Mesendoderm (in vitro differentiated cells): ENCODE measurements around the gene ITPR2.

ENCODE experiments used
- DNase-seq: peaks from one replicate; pipeline ENCODE4 v3.0.0; 2013
- H2AK5ac ChIP-seq: 2 replicates; pipeline ENCODE4 v1.6.1; 2013; ENCODE audit warnings: low read length, inconsistent platforms
- H2BK120ac ChIP-seq: 2 replicates; pipeline ENCODE4 v1.6.1; 2013; ENCODE audit warnings: low read depth, mild to moderate bottlenecking, low read length, moderate library complexity, mixed read lengths
- H2BK15ac ChIP-seq: replicated peaks from 2 replicates; pipeline ENCODE4 v1.6.1; 2013; ENCODE audit warnings: low read depth, mild to moderate bottlenecking, moderate library complexity
- H2BK5ac ChIP-seq: 2 replicates; pipeline ENCODE4 v1.6.1; 2013; ENCODE audit warnings: low read length, inconsistent platforms
- H3K18ac ChIP-seq: 2 replicates; pipeline ENCODE4 v1.6.1; 2013; ENCODE audit warnings: mild to moderate bottlenecking, low read length, mixed read lengths
- H3K23ac ChIP-seq: one replicate; pipeline ENCODE4 v1.6.1; 2013; ENCODE audit warnings: low read length
- H3K27ac ChIP-seq: 2 replicates; pipeline ENCODE4 v1.5.1; 2013; ENCODE audit warnings: low read depth, mild to moderate bottlenecking, inconsistent platforms, low read length, moderate library complexity
- H3K27me3 ChIP-seq: 2 replicates; pipeline ENCODE4 v1.6.1; 2013; ENCODE audit warnings: low read length, control low read depth, mild to moderate bottlenecking, inconsistent platforms; ENCODE audit not compliant: insufficient read depth, poor library complexity
- H3K36me3 ChIP-seq: 2 replicates; pipeline ENCODE4 v1.6.1; 2013; ENCODE audit warnings: low read length, inconsistent platforms; ENCODE audit not compliant: control insufficient read depth, insufficient read depth
- H3K4ac ChIP-seq: one replicate; pipeline ENCODE4 v1.6.1; 2013; ENCODE audit warnings: low read depth, mild to moderate bottlenecking, low read length, moderate library complexity
- H3K4me1 ChIP-seq: 2 replicates; pipeline ENCODE4 v1.6.1; 2013; ENCODE audit warnings: low read depth, low read length, inconsistent platforms; ENCODE audit not compliant: control insufficient read depth
- H3K4me2 ChIP-seq: 2 replicates; pipeline ENCODE4 v1.6.1; 2013; ENCODE audit warnings: low read length
- H3K4me3 ChIP-seq: 2 replicates; pipeline ENCODE4 v1.5.1; 2013; ENCODE audit warnings: mild to moderate bottlenecking, low read length
- H3K56ac ChIP-seq: one replicate; pipeline ENCODE4 v1.6.1; 2013; ENCODE audit warnings: low read length
- H3K79me1 ChIP-seq: 2 replicates; pipeline ENCODE4 v1.6.1; 2013; ENCODE audit warnings: low read length, inconsistent platforms
- H3K79me2 ChIP-seq: 2 replicates; pipeline ENCODE4 v1.6.1; 2013; ENCODE audit warnings: mild to moderate bottlenecking, low read length; ENCODE audit not compliant: control insufficient read depth, insufficient read depth
- H3K9ac ChIP-seq: 2 replicates; pipeline ENCODE4 v1.6.1; 2013; ENCODE audit warnings: low read length, inconsistent platforms
- H4K5ac ChIP-seq: one replicate; pipeline ENCODE4 v1.6.1; 2013; ENCODE audit warnings: low read length
- H4K8ac ChIP-seq: one replicate; pipeline ENCODE4 v1.6.1; 2013; ENCODE audit warnings: low read depth, mild to moderate bottlenecking, control low read depth, low read length, moderate library complexity
- WGBS: extraction: QIAGEN DNeasy Blood & Tissue Kit; methylation state at CpG from one replicate; pipeline ENCODE4 v1.1.7; 2013; ENCODE audit warnings: low lambda C conversion rate, missing lambda C conversion rate; ENCODE audit not compliant: insufficient coverage; ENCODE audit errors: extremely low coverage; 5-methylcytosine and 5-hydroxymethylcytosine counted together

ITPR2 gene

DNA sequence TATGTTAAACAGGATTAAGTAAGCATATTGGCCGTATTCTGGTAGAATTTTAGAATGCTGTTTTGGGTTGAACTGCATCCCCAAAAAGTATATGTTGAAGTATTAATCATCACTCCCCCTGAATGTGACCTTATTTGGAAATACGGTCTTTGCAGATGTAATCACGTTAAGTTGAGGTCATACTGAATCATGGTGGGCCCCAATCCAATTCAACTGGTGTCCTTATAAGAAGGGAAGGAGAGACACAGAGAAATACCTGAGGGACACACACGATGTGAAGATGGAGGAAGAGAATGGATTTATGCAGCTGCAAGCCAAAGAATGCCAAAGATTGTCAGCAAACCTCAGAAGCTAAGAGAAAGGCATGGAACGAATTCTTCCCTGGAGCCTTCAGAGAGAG is 268.6 kb downstream of the ITPR2 start:
- no peaks in the 10 kb centered on the region for H3K27me3 ChIP-seq
- no peak overlapping the region for H3K18ac ChIP-seq
- H3K4ac ChIP-seq: no peak overlapping the region
- no peak overlapping the region for H4K8ac ChIP-seq
- H3K9ac ChIP-seq: no peak overlapping the region
- DNase-seq: no peak
- H3K79me2 ChIP-seq: no peaks in the 10 kb centered on the region
- no peak overlapping the region for H3K23ac ChIP-seq
- H2BK5ac ChIP-seq: no peak overlapping the region
- H3K4me1 ChIP-seq: no peaks in the 10 kb centered on the region
- no peak overlapping the region for H3K27ac ChIP-seq
- no peak overlapping the region for H2BK120ac ChIP-seq
- H3K36me3 ChIP-seq: no peaks in the 10 kb centered on the region
- H3K4me3 ChIP-seq: no peak overlapping the region
- H3K4me2 ChIP-seq: no peak overlapping the region
- H4K5ac ChIP-seq: no peak overlapping the region
- no peak overlapping the region for H3K56ac ChIP-seq
- WGBS: no CpG with 5 or more reads among the region's 5 CpGs
- no peaks in the 10 kb centered on the region for H3K79me1 ChIP-seq
- no peak overlapping the region for H2AK5ac ChIP-seq
- H2BK15ac ChIP-seq: no peak overlapping the region

DNA sequence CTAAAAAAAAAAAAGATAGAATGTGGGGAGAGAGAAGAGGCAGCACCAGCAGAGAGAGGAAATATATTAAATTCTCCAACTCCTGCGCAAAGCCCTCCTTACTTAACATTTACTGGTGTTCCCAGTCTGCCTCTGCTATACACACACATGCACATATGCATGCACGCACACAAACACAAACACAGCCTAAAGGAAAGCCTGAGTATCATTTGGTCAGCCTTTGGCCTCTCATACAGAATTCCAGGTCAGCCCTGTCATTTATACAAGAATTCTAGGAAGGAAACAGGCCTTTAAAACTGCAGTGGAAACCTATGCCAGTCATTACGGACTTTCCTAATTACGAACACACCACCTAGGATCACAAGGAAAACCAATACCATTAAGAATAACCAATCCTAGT is 269.4 kb downstream of the ITPR2 start:
- H3K18ac ChIP-seq: no peak overlapping the region
- H3K4me1 ChIP-seq: no peaks in the 10 kb centered on the region
- H3K4me3 ChIP-seq: no peak overlapping the region
- no peak overlapping the region for H2BK5ac ChIP-seq
- no peak for DNase-seq
- no peak overlapping the region for H2AK5ac ChIP-seq
- H2BK120ac ChIP-seq: no peak overlapping the region
- H3K27me3 ChIP-seq: no peaks in the 10 kb centered on the region
- no peak overlapping the region for H4K8ac ChIP-seq
- no peak overlapping the region for H3K23ac ChIP-seq
- H3K36me3 ChIP-seq: no peaks in the 10 kb centered on the region
- H3K4ac ChIP-seq: no peak overlapping the region
- no peak overlapping the region for H3K56ac ChIP-seq
- H3K4me2 ChIP-seq: no peak overlapping the region
- no CpG with 5 or more reads among the region's 4 CpGs for WGBS
- no peak overlapping the region for H3K27ac ChIP-seq
- no peak overlapping the region for H4K5ac ChIP-seq
- H3K79me1 ChIP-seq: no peaks in the 10 kb centered on the region
- no peaks in the 10 kb centered on the region for H3K79me2 ChIP-seq
- H3K9ac ChIP-seq: no peak overlapping the region
- no peak overlapping the region for H2BK15ac ChIP-seq

DNA sequence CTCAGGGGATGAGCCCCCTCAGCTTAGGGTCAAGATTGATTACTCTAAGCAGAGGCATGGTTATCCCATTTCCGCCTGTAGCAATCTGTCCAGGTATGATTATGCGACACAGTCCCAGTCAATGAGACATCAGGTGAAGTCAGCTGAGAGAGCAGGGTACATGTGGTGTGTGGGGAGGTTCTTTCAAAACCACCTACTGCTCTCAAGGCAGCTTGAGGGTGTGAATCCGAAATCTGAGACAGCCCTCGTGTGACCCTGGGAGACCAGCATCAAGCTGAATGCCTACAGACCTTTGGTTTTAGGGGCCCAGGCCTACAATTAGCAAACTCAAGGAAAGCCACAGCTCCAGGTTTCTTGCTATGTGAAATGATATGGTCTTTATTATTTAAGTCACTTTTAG is 275.7 kb downstream of the ITPR2 start:
- Histone ChIP-seq H3K9ac (no peak overlapping the region), H3K4me1 (peaks cover 1% of the 10 kb centered on the region), H3K36me3 (no peaks in the 10 kb centered on the region), H2BK15ac (no peak overlapping the region), H3K27me3 (no peaks in the 10 kb centered on the region), H3K56ac (no peak overlapping the region), H3K79me2 (no peaks in the 10 kb centered on the region), H4K5ac (no peak overlapping the region), H2BK5ac (no peak overlapping the region), H2BK120ac (no peak overlapping the region), H3K23ac (no peak overlapping the region), H3K4me3 (no peak overlapping the region), H3K18ac (no peak overlapping the region), H3K4ac (no peak overlapping the region), H3K27ac (no peak overlapping the region), H2AK5ac (no peak overlapping the region), H3K79me1 (no peaks in the 10 kb centered on the region), H3K4me2 (no peak overlapping the region), H4K8ac (no peak overlapping the region)
- no peak for DNase-seq
- WGBS: no CpG with 5 or more reads among the region's 4 CpGs

DNA sequence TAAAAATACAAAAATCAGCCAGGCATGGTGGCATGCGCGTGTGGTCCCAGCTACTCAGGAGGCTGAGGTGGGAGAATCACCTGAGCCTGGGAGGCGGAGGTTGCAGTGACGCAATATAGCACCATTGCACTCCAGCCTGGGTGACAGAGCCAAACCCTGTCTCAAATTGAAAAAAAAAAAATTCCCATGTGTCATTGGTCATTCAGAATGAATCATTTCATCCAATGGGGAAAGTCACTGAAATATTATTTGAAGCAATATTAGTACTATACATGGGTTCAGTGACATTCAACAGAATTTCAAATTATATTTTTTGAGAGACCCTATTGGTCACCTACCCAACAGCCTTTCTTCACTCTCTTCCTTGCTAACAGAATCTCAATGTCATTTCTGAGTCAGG is 276.1 kb downstream of the ITPR2 start:
- Histone ChIP-seq H3K79me1 (no peaks in the 10 kb centered on the region), H3K4me1 (peaks cover 1% of the 10 kb centered on the region), H4K8ac (no peak overlapping the region), H2AK5ac (no peak overlapping the region), H3K36me3 (no peaks in the 10 kb centered on the region), H3K27me3 (no peaks in the 10 kb centered on the region), H3K23ac (no peak overlapping the region), H3K4me2 (no peak overlapping the region), H3K79me2 (no peaks in the 10 kb centered on the region), H2BK5ac (no peak overlapping the region), H2BK15ac (no peak overlapping the region), H3K18ac (no peak overlapping the region), H2BK120ac (no peak overlapping the region), H3K4ac (no peak overlapping the region), H3K56ac (no peak overlapping the region), H4K5ac (no peak overlapping the region), H3K9ac (no peak overlapping the region), H3K27ac (no peak overlapping the region), H3K4me3 (no peak overlapping the region)
- no CpG with 5 or more reads among the region's 4 CpGs for WGBS
- no peak for DNase-seq

DNA sequence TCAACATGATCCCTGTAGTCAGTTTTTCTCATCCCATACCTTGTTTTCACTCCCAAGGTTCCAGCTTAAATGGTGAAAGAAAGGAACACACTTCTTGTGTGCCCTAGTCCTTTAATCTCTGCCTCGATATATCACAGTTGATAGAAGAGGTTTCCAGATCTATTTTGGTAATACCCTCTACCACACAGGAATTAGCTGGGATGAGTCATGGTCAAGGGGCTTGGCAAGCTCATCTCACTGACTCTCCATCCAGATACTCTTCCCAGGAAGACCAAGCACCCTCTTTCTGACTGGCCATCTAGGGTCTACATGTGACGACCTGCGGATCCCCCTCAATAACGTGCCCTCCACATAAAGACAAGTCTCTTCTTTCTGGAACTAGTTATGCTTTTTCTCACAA is 277.9 kb downstream of the ITPR2 start:
- Histone ChIP-seq H3K27me3 (no peaks in the 10 kb centered on the region), H2BK120ac (no peak overlapping the region), H2AK5ac (no peak overlapping the region), H2BK5ac (no peak overlapping the region), H3K18ac (no peak overlapping the region), H3K4me2 (no peak overlapping the region), H3K27ac (no peak overlapping the region), H3K23ac (no peak overlapping the region), H3K9ac (no peak overlapping the region), H3K4me1 (peaks cover 1% of the 10 kb centered on the region), H3K79me1 (no peaks in the 10 kb centered on the region), H3K4ac (no peak overlapping the region), H3K4me3 (no peak overlapping the region), H4K5ac (no peak overlapping the region), H3K36me3 (no peaks in the 10 kb centered on the region), H3K56ac (no peak overlapping the region), H4K8ac (no peak overlapping the region), H2BK15ac (no peak overlapping the region), H3K79me2 (no peaks in the 10 kb centered on the region)
- no peak for DNase-seq
- no CpG with 5 or more reads among the region's 4 CpGs for WGBS

DNA sequence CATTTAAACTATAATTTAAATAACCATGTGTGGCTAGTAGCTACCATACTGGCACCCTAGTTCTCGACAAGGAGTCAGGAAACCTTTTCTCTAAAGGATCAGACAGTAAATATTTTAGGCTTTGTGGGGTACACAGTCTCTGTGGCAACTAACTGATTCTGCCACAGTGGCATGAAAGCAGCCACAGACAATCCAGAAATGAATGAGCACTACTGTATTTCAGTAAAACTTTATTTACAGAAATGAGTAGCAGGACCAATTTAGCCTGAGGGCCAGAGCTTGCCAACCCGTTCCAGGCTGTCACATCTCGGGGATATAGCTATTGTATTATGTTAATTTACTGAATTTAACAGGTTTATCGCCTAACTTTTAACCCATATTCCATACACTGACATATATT is 278.7 kb downstream of the ITPR2 start:
- Histone ChIP-seq H3K27ac (no peak overlapping the region), H2BK120ac (no peak overlapping the region), H2AK5ac (no peak overlapping the region), H4K5ac (no peak overlapping the region), H3K79me2 (no peaks in the 10 kb centered on the region), H3K4me3 (no peak overlapping the region), H3K56ac (no peak overlapping the region), H3K9ac (no peak overlapping the region), H3K4ac (no peak overlapping the region), H3K18ac (no peak overlapping the region), H3K23ac (no peak overlapping the region), H3K27me3 (no peaks in the 10 kb centered on the region), H3K4me1 (peaks cover 1% of the 10 kb centered on the region), H3K79me1 (no peaks in the 10 kb centered on the region), H3K4me2 (no peak overlapping the region), H2BK5ac (no peak overlapping the region), H3K36me3 (no peaks in the 10 kb centered on the region), H2BK15ac (no peak overlapping the region), H4K8ac (no peak overlapping the region)
- WGBS: no CpG with 5 or more reads among the region's 4 CpGs
- DNase-seq: no peak
